DOHH2 (cell line): ENCODE measurements around the gene LCOR.

Experiments used
- H3F3A ChIP-seq: fragments of 200-600 bp; sonication (generic), shearing (Covaris generic); 2 replicates; pipeline ENCODE4 v1.6.0; 2016; ENCODE audit warnings: antibody characterized with exemption, mild to moderate bottlenecking; ENCODE audit not compliant: control insufficient read depth, insufficient read depth
- H3K27ac ChIP-seq: fragments of 200-600 bp; sonication (generic); 2 replicates; pipeline ENCODE4 v1.5.1; 2014; ENCODE audit warnings: low read depth, mild to moderate bottlenecking, low read length, moderate library complexity
- H3K27me3 ChIP-seq: fragments of 200-600 bp; sonication (generic); 2 replicates; pipeline ENCODE4 v1.6.1; 2014; ENCODE audit warnings: mild to moderate bottlenecking, low read length, mixed read lengths; ENCODE audit not compliant: control insufficient read depth
- H3K36me3 ChIP-seq: fragments of 200-600 bp; sonication (generic); 2 replicates; pipeline ENCODE4 v1.6.1; 2014; ENCODE audit warnings: mild to moderate bottlenecking, low read length, moderate library complexity, mixed read lengths; ENCODE audit not compliant: control insufficient read depth
- H3K4me1 ChIP-seq: fragments of 200-600 bp; sonication (generic); 2 replicates; pipeline ENCODE4 v1.6.1; 2014; ENCODE audit warnings: mild to moderate bottlenecking, low read length, mixed read lengths; ENCODE audit not compliant: control insufficient read depth
- H3K4me2 ChIP-seq: fragments of 200-600 bp; sonication (generic); 2 replicates; pipeline ENCODE4 v1.6.0; 2014; ENCODE audit warnings: mild to moderate bottlenecking, low read length, moderate library complexity
- H3K4me3 ChIP-seq: fragments of 200-600 bp; sonication (generic); 2 replicates; pipeline ENCODE4 v1.5.1; 2014; ENCODE audit warnings: mild to moderate bottlenecking, low read length, mixed read lengths
- H3K79me2 ChIP-seq: fragments of 200-600 bp; sonication (generic); 2 replicates; pipeline ENCODE4 v1.6.1; 2014; ENCODE audit warnings: mild to moderate bottlenecking, low read length, mixed read lengths; ENCODE audit not compliant: control insufficient read depth
- H3K9me2 ChIP-seq: fragments of 200-600 bp; sonication (generic); replicated peaks from 2 replicates; pipeline ENCODE4 v1.6.1; 2014; ENCODE audit warnings: mild to moderate bottlenecking, low read length, mixed read lengths; ENCODE audit not compliant: control insufficient read depth
- H3K9me3 ChIP-seq: fragments of 200-600 bp; sonication (generic); 2 replicates; pipeline ENCODE4 v1.6.1; 2014; ENCODE audit warnings: antibody characterized with exemption, low read length, mixed read lengths; ENCODE audit not compliant: control insufficient read depth, insufficient read depth
- H4K20me1 ChIP-seq: fragments of 200-600 bp; sonication (generic); 2 replicates; pipeline ENCODE4 v1.6.0; 2014; ENCODE audit warnings: low read depth, mild to moderate bottlenecking, antibody characterized with exemption, low read length, moderate library complexity; ENCODE audit not compliant: control insufficient read depth, insufficient read depth
- CTCF ChIP-seq: fragments of 200-600 bp; sonication (generic); IDR thresholded peaks from one replicate; pipeline ENCODE4 v1.5.1; 2014; ENCODE audit warnings: antibody characterized with exemption, mild to moderate bottlenecking, low read depth, low read length; ENCODE audit not compliant: poor library complexity, severe bottlenecking
- EZH2phosphoT487 ChIP-seq: fragments of 200-600 bp; sonication (generic); IDR thresholded peaks from 2 replicates; pipeline ENCODE4 v1.6.1; 2017; ENCODE audit warnings: borderline replicate concordance, mild to moderate bottlenecking, antibody characterized with exemption, low read length, moderate library complexity, mixed read lengths

The LCOR gene

DNA sequence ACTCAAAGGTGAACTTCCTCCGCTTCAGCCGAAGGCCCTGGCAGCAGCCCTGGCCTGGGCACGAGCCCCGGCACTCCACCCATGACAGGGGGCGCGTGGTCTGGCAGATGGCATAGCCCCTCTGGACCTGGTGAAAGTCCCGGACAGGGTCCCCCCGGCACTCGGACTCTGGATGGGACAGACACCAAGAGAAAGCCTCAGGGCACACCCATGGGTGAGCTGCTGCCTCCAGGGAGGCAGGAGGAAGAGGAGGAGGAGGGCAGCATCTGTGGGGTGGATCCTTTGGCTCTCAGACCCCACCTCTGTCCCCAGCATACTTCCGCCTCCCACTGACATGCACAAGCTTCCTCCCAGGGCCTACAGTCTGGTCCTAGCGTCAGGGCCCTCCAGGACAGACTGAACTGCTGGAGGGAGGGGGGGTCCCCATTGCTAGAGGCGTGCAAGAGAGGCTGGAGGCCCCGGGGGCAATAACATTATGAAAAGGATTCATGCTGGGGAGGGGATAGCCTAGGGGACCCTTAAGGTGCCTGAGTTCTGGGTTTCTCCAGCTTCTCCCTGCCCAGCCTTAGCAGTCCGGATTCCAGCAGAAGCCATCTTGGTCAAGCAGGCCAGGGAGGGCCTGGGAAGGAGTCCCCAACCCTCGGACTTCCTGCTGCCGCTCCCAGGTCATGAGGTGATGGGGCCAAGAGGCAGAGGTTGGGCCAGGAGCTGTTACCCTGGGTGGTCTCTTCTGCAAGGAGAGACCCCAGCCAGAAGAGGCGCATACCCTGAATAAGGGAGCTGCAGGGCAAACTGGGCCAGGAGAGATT, 169.3 kb downstream of the LCOR start:
- Histone ChIP-seq H3K27me3 (no peaks in the 10 kb centered on the region), H3K9me3 (no peaks in the 10 kb centered on the region), H3K4me2 (no peak overlapping the region), H4K20me1 (no peaks in the 10 kb centered on the region), H3K79me2 (no peaks in the 10 kb centered on the region), H3K4me1 (no peaks in the 10 kb centered on the region), H3F3A (no peaks in the 10 kb centered on the region), H3K9me2 (no peaks in the 10 kb centered on the region), H3K27ac (no peak overlapping the region), H3K4me3 (no peak overlapping the region), H3K36me3 (no peaks in the 10 kb centered on the region)
- TF ChIP-seq CTCF (no peak), EZH2phosphoT487 (no peak)

GRCh38 chr10:97002670-97003069, 170.6 kb downstream of the LCOR start:
- Histone ChIP-seq H3K4me2 (no peak overlapping the region), H4K20me1 (no peaks in the 10 kb centered on the region), H3K27me3 (no peaks in the 10 kb centered on the region), H3K9me3 (peaks cover 10% of the 10 kb centered on the region), H3K27ac (no peak overlapping the region), H3F3A (no peaks in the 10 kb centered on the region), H3K4me1 (no peaks in the 10 kb centered on the region), H3K4me3 (no peak overlapping the region), H3K79me2 (no peaks in the 10 kb centered on the region), H3K9me2 (no peaks in the 10 kb centered on the region), H3K36me3 (no peaks in the 10 kb centered on the region)
- TF ChIP-seq CTCF, result no peak
- TF ChIP-seq EZH2phosphoT487, result no peak

DNA sequence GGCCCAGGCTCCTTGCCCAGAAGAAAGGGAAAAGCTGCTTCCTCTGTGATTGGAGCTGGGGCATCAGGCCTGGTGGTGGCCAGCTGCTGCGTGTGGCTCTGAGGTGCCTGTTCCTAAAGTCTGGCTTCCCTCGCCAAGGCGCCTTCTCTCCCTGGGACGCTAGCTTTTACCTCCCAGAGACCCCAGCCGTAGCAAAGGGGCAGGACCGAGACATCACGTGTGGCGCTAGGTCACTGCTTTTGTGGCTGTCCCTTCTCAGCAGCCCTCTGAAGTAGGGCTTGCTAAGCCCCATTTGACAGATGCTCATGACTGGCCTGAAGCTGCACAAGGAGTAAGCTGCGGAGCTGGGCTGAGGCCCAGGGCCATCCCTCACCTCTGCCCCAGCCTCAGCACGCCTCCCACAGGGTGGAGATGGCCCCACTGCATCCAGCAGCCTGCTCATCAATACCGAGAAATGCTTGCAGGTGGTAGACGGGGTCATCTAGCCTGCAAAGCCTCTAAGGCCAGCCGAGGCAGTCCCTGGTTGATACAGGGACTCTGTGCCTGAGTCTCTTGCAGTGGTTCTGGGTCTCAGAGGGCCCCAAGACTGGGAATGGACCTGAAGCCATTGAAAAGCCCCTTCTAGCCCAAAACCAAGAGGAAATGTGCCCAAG, 171.2 kb downstream of the LCOR start:
- Histone ChIP-seq H3K79me2 (no peaks in the 10 kb centered on the region), H3K4me2 (no peak overlapping the region), H3K9me2 (no peaks in the 10 kb centered on the region), H3F3A (no peaks in the 10 kb centered on the region), H3K36me3 (no peaks in the 10 kb centered on the region), H3K27me3 (no peaks in the 10 kb centered on the region), H3K9me3 (peaks cover 12% of the 10 kb centered on the region), H3K27ac (no peak overlapping the region), H3K4me1 (no peaks in the 10 kb centered on the region), H4K20me1 (no peaks in the 10 kb centered on the region), H3K4me3 (no peak overlapping the region)
- no peak for TF ChIP-seq CTCF
- no peak for TF ChIP-seq EZH2phosphoT487
